Retinal pigment epithelial cell (primary cell): Measurements from ENCODE around the gene DAPL1.
"Not testable (repeated sequence)": the region's sequence is repeated elsewhere in the genome, so short reads cannot be mapped to it uniquely, and the experiment has no call there.

ENCODE experiments used
- DNase-seq: peaks from one replicate; pipeline ENCODE4 v3.0.0-alpha.2; 2010; ENCODE audit warnings: low read depth
- H3K4me3 ChIP-seq: 2 replicates; pipeline ENCODE4 v1.5.1; 2011; ENCODE audit warnings: mild to moderate bottlenecking, low read length, control low read depth, moderate library complexity

The DAPL1 gene

GRCh38 chr2:158865469-158865868 lies 70.4 kb downstream of the DAPL1 start:
- not testable (repeated sequence) for H3K4me3 ChIP-seq, DNase-seq
